Measurements from ENCODE around the gene BAIAP2. TPM values are rescaled to one million over a fixed set of nuclear protein-coding genes. Genes with fewer than 3 reads are reported as not detected.
A peak's percentile ranks its signal among the peaks of the same experiment; 100 is the strongest.

The BAIAP2 gene
- total RNA-seq, 1 experiment from 2014 or later = 57.7 TPM

GRCh38 chr17:81142301-81143199, 107.6 kb downstream of the BAIAP2 start:
- Mint-ChIP-seq H3K27ac (ENCODE audit: unreplicated experiment) (no peak overlapping the region), H3K27me3 (ENCODE audit: insufficient read depth, unreplicated experiment) (no peaks in the 10 kb centered on the region), H3K9me3 (ENCODE audit: unreplicated experiment) (no peaks in the 10 kb centered on the region), H3K4me3 (ENCODE audit: unreplicated experiment) (no peak overlapping the region), H3K4me1 (ENCODE audit: low read depth, unreplicated experiment) (no peaks in the 10 kb centered on the region), H3K36me3 (ENCODE audit: insufficient read depth, unreplicated experiment) (peaks cover 8% of the 10 kb centered on the region)
- POLR2A ChIA-PET = interaction anchor here (0.5 kb wide), 1 partner anchor 32 kb away, joined by 3 read pairs; no protein-coding TSS in a partner anchor
- DNase-seq = peak; percentile 88 to 90
- TF ChIP-seq CTCF (IDR thresholded peaks at IDR 0.05; ENCODE audit: insufficient read depth in 1 of 2, low read depth in 1 of 2, low read length in 1 of 2, severe bottlenecking in 1 of 2, unreplicated experiment in 1 of 2) = peak; percentile 62 to 81
- Histone ChIP-seq H3K4me1 (peaks cover 6% of the 10 kb centered on the region), H3K9me3 (peaks cover 11% of the 10 kb centered on the region), H3K4me3 (ENCODE audit: low read depth, low read length) (no peak overlapping the region), H3K27me3 (replicated peaks; ENCODE audit: control insufficient read depth, insufficient read depth, low read length) (no peaks in the 10 kb centered on the region), H3K36me3 (ENCODE audit: control insufficient read depth, insufficient read depth, low read length) (no peaks in the 10 kb centered on the region)
- CTCF ChIA-PET = interaction anchor here (0.7 to 1.8 kb wide), 12 partner anchors 9 to 252 kb away, joined by 3 to 16 read pairs (median 4); partner anchors contain the start of genes BAHCC1, NDUFAF8 and TEPSIN
- no TSS peak for BruUV-seq (replicated peaks)
- intact Hi-C loops (cut with micrococcal nuclease; ENCODE audit: unreplicated experiment) = loop anchor here (1.0 kb wide), 3 partner anchors 47 to 97 kb away; partner anchors contain the start of genes NDUFAF8 and TEPSIN

- Histone ChIP-seq H3K36me3 (ENCODE audit: control insufficient read depth, insufficient read depth, low read length) (no peaks in the 10 kb centered on the region), H3K4me1 (peaks cover 6% of the 10 kb centered on the region), H3K27me3 (replicated peaks; ENCODE audit: control insufficient read depth, insufficient read depth, low read length) (no peaks in the 10 kb centered on the region), H3K4me3 (ENCODE audit: low read depth, low read length) (no peak overlapping the region), H3K9me3 (peaks cover 8% of the 10 kb centered on the region; the same call in 1 of the 2 replicates)
- intact Hi-C loops (cut with micrococcal nuclease; ENCODE audit: unreplicated experiment) = no loop called here
- no peak overlapping the region for H3K27ac Mint-ChIP-seq (ENCODE audit: unreplicated experiment)
- no peak for TF ChIP-seq CTCF (IDR thresholded peaks at IDR 0.05; ENCODE audit: insufficient read depth in 1 of 2, low read depth in 1 of 2, low read length in 1 of 2, severe bottlenecking in 1 of 2, unreplicated experiment in 1 of 2)
- H3K4me1 Mint-ChIP-seq (ENCODE audit: low read depth, unreplicated experiment) = no peaks in the 10 kb centered on the region
- no peaks in the 10 kb centered on the region for H3K27me3 Mint-ChIP-seq (ENCODE audit: insufficient read depth, unreplicated experiment)
- no peaks in the 10 kb centered on the region for H3K9me3 Mint-ChIP-seq (ENCODE audit: unreplicated experiment)
- BruUV-seq (replicated peaks) = no TSS peak
- ChIA-PET CTCF (interaction anchor here (0.7 to 1.8 kb wide), 12 partner anchors 10 to 252 kb away, joined by 3 to 16 read pairs (median 4); partner anchors contain the start of genes BAHCC1, NDUFAF8 and TEPSIN), POLR2A (interaction anchor here (0.5 kb wide), 1 partner anchor 31 kb away, joined by 3 read pairs; no protein-coding TSS in a partner anchor)
- no peak overlapping the region for H3K4me3 Mint-ChIP-seq (ENCODE audit: unreplicated experiment)
- no peak for DNase-seq
- H3K36me3 Mint-ChIP-seq (ENCODE audit: insufficient read depth, unreplicated experiment) = peaks cover 8% of the 10 kb centered on the region
Observed at GRCh38 chr17:81143200-81143527, 108.2 kb downstream of the BAIAP2 start.

GRCh38 chr17:81143717-81144422, 108.9 kb downstream of the BAIAP2 start:
- Histone ChIP-seq H3K36me3 (ENCODE audit: control insufficient read depth, insufficient read depth, low read length) (no peaks in the 10 kb centered on the region), H3K4me3 (ENCODE audit: low read depth, low read length) (no peak overlapping the region), H3K9me3 (peaks cover 2% of the 10 kb centered on the region; the same call in 1 of the 2 replicates), H3K27me3 (replicated peaks; ENCODE audit: control insufficient read depth, insufficient read depth, low read length) (no peaks in the 10 kb centered on the region), H3K4me1 (peaks cover 6% of the 10 kb centered on the region)
- no TSS peak for BruUV-seq (replicated peaks)
- Mint-ChIP-seq H3K27ac (ENCODE audit: unreplicated experiment) (no peak overlapping the region), H3K4me3 (ENCODE audit: unreplicated experiment) (no peak overlapping the region), H3K27me3 (ENCODE audit: insufficient read depth, unreplicated experiment) (no peaks in the 10 kb centered on the region), H3K36me3 (ENCODE audit: insufficient read depth, unreplicated experiment) (peaks cover 8% of the 10 kb centered on the region), H3K9me3 (ENCODE audit: unreplicated experiment) (no peaks in the 10 kb centered on the region), H3K4me1 (ENCODE audit: low read depth, unreplicated experiment) (no peaks in the 10 kb centered on the region)
- no peak for DNase-seq
- intact Hi-C loops (cut with micrococcal nuclease; ENCODE audit: unreplicated experiment) = no loop called here
- ChIA-PET CTCF (interaction anchor here (1.2 to 1.4 kb wide), 5 partner anchors 47 to 120 kb away, joined by 3 to 16 read pairs (median 4); partner anchors contain the start of gene CEP131), POLR2A (no interaction called here)
- no peak for TF ChIP-seq CTCF (IDR thresholded peaks at IDR 0.05; ENCODE audit: insufficient read depth in 1 of 2, low read depth in 1 of 2, low read length in 1 of 2, severe bottlenecking in 1 of 2, unreplicated experiment in 1 of 2)

Data from Caco-2 (cell line).